Neural cell (in vitro differentiated cells): ENCODE results near the gene PIWIL1. TPM values are rescaled to one million over a fixed set of nuclear protein-coding genes. Genes with fewer than 3 reads are reported as not detected.

Source experiments
- H2AFZ ChIP-seq: fragments of 200-600, 300-800 bp; sonication (generic), shearing (Covaris generic); 2 replicates; pipeline ENCODE4 v1.6.0; 2014; ENCODE audit warnings: low read depth, mild to moderate bottlenecking, antibody characterized with exemption, low read length, moderate library complexity
- H3F3A ChIP-seq: fragments of 200-600 bp; shearing (Covaris generic); 2 replicates; pipeline ENCODE4 v1.6.1; 2016; ENCODE audit warnings: mild to moderate bottlenecking, moderate library complexity, mixed read lengths, antibody characterized with exemption, low read length; ENCODE audit not compliant: insufficient read depth, poor library complexity, severe bottlenecking
- H3K27ac ChIP-seq: fragments of 200-600, 300-800 bp; sonication (generic), shearing (Covaris generic); 2 replicates; pipeline ENCODE4 v1.5.1; 2014; ENCODE audit warnings: mild to moderate bottlenecking, low read length, moderate library complexity
- H3K27me3 ChIP-seq: fragments of 300-800, 200-600 bp; sonication (generic), shearing (Covaris generic); 2 replicates; pipeline ENCODE4 v1.6.0; 2014; ENCODE audit warnings: mild to moderate bottlenecking, low read depth, low read length, moderate library complexity; ENCODE audit not compliant: insufficient read depth
- H3K36me3 ChIP-seq: fragments of 300-800, 200-600 bp; sonication (generic), shearing (Covaris generic); 2 replicates; pipeline ENCODE4 v1.5.1; 2014; ENCODE audit warnings: mild to moderate bottlenecking, antibody characterized with exemption, low read length, moderate library complexity; ENCODE audit not compliant: insufficient read depth
- H3K4me2 ChIP-seq: fragments of 300-800, 200-600 bp; sonication (generic), shearing (Covaris generic); 2 replicates; pipeline ENCODE4 v1.6.0; 2014; ENCODE audit warnings: mild to moderate bottlenecking, low read length
- H3K4me3 ChIP-seq: fragments of 300-800, 200-600 bp; sonication (generic), shearing (Covaris generic); 2 replicates; pipeline ENCODE4 v1.5.1; 2014; ENCODE audit warnings: mild to moderate bottlenecking, low read length, moderate library complexity
- H3K79me2 ChIP-seq: fragments of 200-600 bp; shearing (Covaris generic); replicated peaks from 2 replicates; pipeline ENCODE4 v1.6.0; 2014; ENCODE audit warnings: mild to moderate bottlenecking, low read length, moderate library complexity; ENCODE audit not compliant: insufficient read depth
- H3K9ac ChIP-seq: fragments of 300-800, 200-600 bp; sonication (generic), shearing (Covaris generic); 2 replicates; pipeline ENCODE4 v1.6.1; 2016; ENCODE audit warnings: mild to moderate bottlenecking, low read length, mixed read lengths
- H3K9me2 ChIP-seq: fragments of 200-600 bp; shearing (Covaris generic); 2 replicates; pipeline ENCODE4 v1.6.1; 2016; ENCODE audit warnings: mild to moderate bottlenecking, low read length, mixed read lengths; ENCODE audit not compliant: insufficient read depth
- H3K9me3 ChIP-seq: fragments of 200-600, 300-800 bp; sonication (generic), shearing (Covaris generic); 2 replicates; pipeline ENCODE4 v1.6.1; 2016; ENCODE audit warnings: mild to moderate bottlenecking, mixed run types, low read length, moderate library complexity, mixed read lengths
- H4K20me1 ChIP-seq: fragments of 200-600 bp; shearing (Covaris generic); 2 replicates; pipeline ENCODE4 v1.6.1; 2016; ENCODE audit warnings: mild to moderate bottlenecking, mixed run types; ENCODE audit not compliant: insufficient read depth
- CTCF ChIP-seq: fragments of 450-650 bp; IDR thresholded peaks from 2 replicates; pipeline ENCODE4 v1.5.1; 2014; ENCODE audit warnings: antibody characterized with exemption, mild to moderate bottlenecking, moderate library complexity; ENCODE audit not compliant: poor library complexity, severe bottlenecking
- EP300 ChIP-seq: fragments of 450-650 bp; conservative IDR thresholded peaks from 2 replicates; pipeline ENCODE4 v1.6.1; 2014; ENCODE audit warnings: antibody characterized with exemption, mild to moderate bottlenecking, moderate library complexity; ENCODE audit not compliant: poor library complexity, severe bottlenecking
- EZH2 ChIP-seq: fragments of 200-600, 300-800 bp; shearing (Covaris generic), sonication (generic); IDR thresholded peaks from 2 replicates; pipeline ENCODE4 v1.6.1; 2014; ENCODE audit warnings: antibody characterized with exemption, low read length, borderline replicate concordance, mild to moderate bottlenecking; ENCODE audit not compliant: insufficient read depth, poor library complexity, severe bottlenecking
- MXI1 ChIP-seq: fragments of 450-650 bp; conservative IDR thresholded peaks from 2 replicates; pipeline ENCODE4 v1.6.1; 2014; ENCODE audit warnings: antibody characterized with exemption, mild to moderate bottlenecking; ENCODE audit not compliant: poor library complexity, severe bottlenecking
- POLR2AphosphoS5 ChIP-seq: IDR thresholded peaks from 2 replicates; pipeline ENCODE4 v1.6.1; 2012
- RAD21 ChIP-seq: fragments of 450-650 bp; conservative IDR thresholded peaks from 2 replicates; pipeline ENCODE4 v1.6.1; 2014; ENCODE audit warnings: antibody characterized with exemption, mild to moderate bottlenecking, moderate library complexity
- REST ChIP-seq: IDR thresholded peaks from 2 replicates; pipeline ENCODE4 v1.6.1; 2012; ENCODE audit warnings: borderline replicate concordance
- SMC3 ChIP-seq: fragments of 450-650 bp; conservative IDR thresholded peaks from 2 replicates; pipeline ENCODE4 v1.6.1; 2014; ENCODE audit warnings: antibody characterized with exemption, mild to moderate bottlenecking, moderate library complexity; ENCODE audit not compliant: poor library complexity
- TAF1 ChIP-seq: IDR thresholded peaks from 2 replicates; pipeline ENCODE4 v1.6.1; 2012; ENCODE audit warnings: low read depth
- polyA plus RNA-seq: library from polyadenylated mRNA; depleted of rRNA; stranded (reverse); fragments of >200 nt; gene quantifications from 2 replicates; pipeline ENCODE4 v1.2.3, GENCODE V29; 2014

Gene PIWIL1
- polyA plus RNA-seq, 1 donor from 2014 or later, result not detected

GRCh38 chr12:130362060-130362459 is 24.4 kb downstream of the PIWIL1 start:
- H3K4me3 ChIP-seq, result no peak overlapping the region
- no peak overlapping the region for H3K27ac ChIP-seq
- no peak overlapping the region for H2AFZ ChIP-seq
- H3K79me2 ChIP-seq, result no peaks in the 10 kb centered on the region
- no peak overlapping the region for H3K9ac ChIP-seq
- H3K27me3 ChIP-seq, result no peaks in the 10 kb centered on the region
- no peaks in the 10 kb centered on the region for H3K36me3 ChIP-seq
- H4K20me1 ChIP-seq, result no peaks in the 10 kb centered on the region
- H3K9me3 ChIP-seq, result no peaks in the 10 kb centered on the region
- no peaks in the 10 kb centered on the region for H3K9me2 ChIP-seq
- H3F3A ChIP-seq, result no peaks in the 10 kb centered on the region
- TF ChIP-seq EP300 (no peak), REST (no peak), SMC3 (no peak), EZH2 (no peak), MXI1 (no peak), TAF1 (no peak), POLR2AphosphoS5 (no peak), RAD21 (no peak), CTCF (no peak)
- H3K4me2 ChIP-seq, result no peak overlapping the region

GRCh38 chr12:130364578-130364977 is 26.9 kb downstream of the PIWIL1 start:
- H3K27me3 ChIP-seq, result no peaks in the 10 kb centered on the region
- H3K9me3 ChIP-seq, result no peaks in the 10 kb centered on the region
- no peak for TF ChIP-seq RAD21
- no peak for TF ChIP-seq EZH2
- no peak for TF ChIP-seq EP300
- no peak for TF ChIP-seq SMC3
- TF ChIP-seq MXI1, result no peak
- no peak for TF ChIP-seq REST
- no peak for TF ChIP-seq POLR2AphosphoS5
- TF ChIP-seq CTCF, result no peak
- no peak for TF ChIP-seq TAF1
- no peak overlapping the region for H2AFZ ChIP-seq
- H3K4me2 ChIP-seq, result no peak overlapping the region
- H3F3A ChIP-seq, result no peaks in the 10 kb centered on the region
- no peaks in the 10 kb centered on the region for H3K9me2 ChIP-seq
- no peak overlapping the region for H3K9ac ChIP-seq
- H3K36me3 ChIP-seq, result no peaks in the 10 kb centered on the region
- H3K79me2 ChIP-seq, result no peaks in the 10 kb centered on the region
- no peaks in the 10 kb centered on the region for H4K20me1 ChIP-seq
- no peak overlapping the region for H3K4me3 ChIP-seq
- no peak overlapping the region for H3K27ac ChIP-seq
